Ovary (tissue), 9 donors: ENCODE measurements around the gene DUSP12. TPM values are rescaled to one million over a fixed set of nuclear protein-coding genes. Genes with fewer than 3 reads are reported as not detected.

ENCODE experiments used
- DNase-seq, 5 donors: peaks; one replicate each; pipeline ENCODE4 v3.0.0-alpha.2; 2019 to 2020
- H3K27ac ChIP-seq, 2 donors: fragments of 200-600 bp; one replicate each; pipeline versions ENCODE4 v1.5.1 to v1.8.0; 2019 to 2022
- H3K27me3 ChIP-seq: fragments of 200-600 bp; one replicate; pipeline ENCODE4 v1.8.0; 2022
- H3K36me3 ChIP-seq: fragments of 200-600 bp; sonication (generic); one replicate; pipeline ENCODE4 v1.5.1; 2019
- H3K4me1 ChIP-seq: one replicate; pipeline ENCODE4 v1.8.1; 2013; ENCODE audit warnings: mild to moderate bottlenecking, moderate library complexity; ENCODE audit not compliant: insufficient read depth
- H3K4me3 ChIP-seq: fragments of 200-600 bp; sonication (generic); one replicate; pipeline ENCODE4 v1.5.1; 2017
- H3K9me3 ChIP-seq, 2 donors: fragments of 200-600 bp in 1 of 2; sonication (generic) in 1 of 2; one replicate each; pipeline versions ENCODE4 v1.5.1 to v1.8.1; 2013 to 2019; ENCODE audit warnings: mild to moderate bottlenecking in 1 of 2, moderate library complexity in 1 of 2
- CTCF ChIP-seq, 3 donors: fragments of 450-650 bp in 2 of 3; fragments of 200-600 bp in 1 of 3; IDR thresholded peaks; one replicate each; pipeline versions ENCODE4 v1.5.1 to v1.8.0; 2016 to 2022; ENCODE audit warnings: antibody characterized with exemption in 3 of 3, mild to moderate bottlenecking in 1 of 3
- EP300 ChIP-seq: sonication (generic); formaldehyde crosslinking; IDR thresholded peaks from one replicate; pipeline ENCODE4 v1.6.1; 2017; ENCODE audit warnings: antibody characterized with exemption
- POLR2A ChIP-seq: fragments of 450-650 bp; IDR thresholded peaks from one replicate; pipeline ENCODE4 v1.6.1; 2017; ENCODE audit warnings: antibody characterized with exemption, mild to moderate bottlenecking, moderate library complexity
- WGBS, 3 donors: extraction: QIAGEN DNeasy Blood & Tissue Kit in 1 of 3; methylation state at CpG; one replicate each; pipeline versions ENCODE4 v1.1.5 to v1.1.7; 2013 to 2017; 5-methylcytosine and 5-hydroxymethylcytosine counted together
- intact Hi-C, 4 donors: fragments of 100-400 bp; cut with DNase I; formaldehyde crosslinking; loops; one replicate each; pipeline versions ENCODE4 v1.11.0 to v1.15.1; 2022 to 2023
- polyA plus RNA-seq, 2 donors: library from polyadenylated mRNA; stranded (reverse); fragments of 200-250 nt in 1 of 2; fragments of 350-450 nt in 1 of 2; fragmentation: Illumina TruSeq in 1 of 2; extraction: RNeasy Lipid Tissue Mini Kit (QIAGEN cat#74804) in 1 of 2; gene quantifications; one replicate each; pipeline ENCODE4 v1.2.3, GENCODE V29; 2013 to 2014
- total RNA-seq, 7 donors: library from RNA; depleted of rRNA in 2 of 7; stranded (reverse); fragments of >200 nt in 2 of 7; fragmentation: NEBNext Ultra II Directional in 3 of 7; extraction: Animal tissue kit (Norgen Biotek cat#: 25700) in 3 of 7; gene quantifications; one replicate each; pipeline versions ENCODE4 v1.1.0 to v1.2.4, GENCODE V29; 2016 to 2023
- donor health status: DM: no; HTN: no; CAD: no; lungs with moderate emphysema.
- donor health status: DM: no; HTN: no; CAD: no.
- donor health status: Bipolar disorder and iron deficiency.
- donor health status: DM: yes; HTN: yes; CAD: no.
- donor health status: DM: no; HTN: no; CAD: no.
- donor health status: DM: yes; HTN: yes; CAD: no.

Gene DUSP12
- total and polyA plus RNA-seq, 9 donors = 15.0 to 28.9 (median 19.8) TPM

- WGBS, 3 donors = 69 to 92% (median 76%) methylated on average over 6 of the region's 6 CpGs
- intact Hi-C loops = no loop called here
- no peak for DNase-seq
- TF ChIP-seq EP300 (no peak), CTCF (IDR thresholded peaks at IDR 0.05) (no peak), POLR2A (no peak)
- no peak overlapping the region for H3K27ac ChIP-seq
- H3K36me3 ChIP-seq = no peaks in the 10 kb centered on the region
- peaks cover 3% of the 10 kb centered on the region for H3K4me1 ChIP-seq
- no peaks in the 10 kb centered on the region for H3K9me3 ChIP-seq
- H3K4me3 ChIP-seq = no peak overlapping the region
- H3K27me3 ChIP-seq = no peaks in the 10 kb centered on the region
Measured at GRCh38 chr1:161730050-161730564, 19.5 kb upstream of the DUSP12 start.

GRCh38 chr1:161731241-161731640, 18.3 kb upstream of the DUSP12 start:
- Histone ChIP-seq H3K36me3 (no peaks in the 10 kb centered on the region), H3K9me3 (no peaks in the 10 kb centered on the region), H3K27me3 (no peaks in the 10 kb centered on the region), H3K4me1 (no peaks in the 10 kb centered on the region), H3K27ac (no peak overlapping the region), H3K4me3 (no peak overlapping the region)
- 70 to 71% (median 71%) methylated on average over 6 of the region's 6 CpGs for WGBS, 3 donors
- DNase-seq = no peak
- TF ChIP-seq CTCF (IDR thresholded peaks at IDR 0.05) (no peak), EP300 (no peak), POLR2A (no peak)
- intact Hi-C loops = no loop called here

- no peaks in the 10 kb centered on the region for H3K36me3 ChIP-seq
- 66 to 72% (median 70%) methylated on average over 5 of the region's 5 CpGs for WGBS, 3 donors
- no peak overlapping the region for H3K27ac ChIP-seq
- TF ChIP-seq CTCF (IDR thresholded peaks at IDR 0.05) (no peak), EP300 (no peak), POLR2A (no peak)
- no peaks in the 10 kb centered on the region for H3K9me3 ChIP-seq
- DNase-seq = no peak
- intact Hi-C loops = no loop called here
- no peaks in the 10 kb centered on the region for H3K4me1 ChIP-seq
- no peak overlapping the region for H3K4me3 ChIP-seq
- H3K27me3 ChIP-seq = no peaks in the 10 kb centered on the region
Measured at GRCh38 chr1:161731981-161732718, 17.4 kb upstream of the DUSP12 start.

GRCh38 chr1:161733526-161733925, 16.1 kb upstream of the DUSP12 start:
- intact Hi-C loops = no loop called here
- no peaks in the 10 kb centered on the region for H3K9me3 ChIP-seq
- no peak for DNase-seq
- no peak overlapping the region for H3K27ac ChIP-seq
- H3K4me3 ChIP-seq = no peak overlapping the region
- no peak for TF ChIP-seq POLR2A
- TF ChIP-seq EP300 = no peak
- no peak for TF ChIP-seq CTCF (IDR thresholded peaks at IDR 0.05)
- H3K36me3 ChIP-seq = no peaks in the 10 kb centered on the region
- no peaks in the 10 kb centered on the region for H3K4me1 ChIP-seq
- 2 to 5% (median 3%) methylated on average over 1 of the region's 1 CpG for WGBS, 3 donors
- no peaks in the 10 kb centered on the region for H3K27me3 ChIP-seq
